HepG2 (cell line): ENCODE measurements around the gene MARCHF5. TPM values are rescaled to one million over a fixed set of nuclear protein-coding genes. Genes with fewer than 3 reads are reported as not detected.
A peak's percentile ranks its signal among the peaks of the same experiment; 100 is the strongest.

Experiments used
- EHMT2 ChIP-seq: fragments of 200-600 bp; sonication (generic); IDR thresholded peaks from 2 replicates; pipeline ENCODE4 v1.7.0; 2017; ENCODE audit warnings: antibody characterized with exemption, low read depth, low read length, borderline replicate concordance
- GLI4 ChIP-seq: sonication (generic); formaldehyde crosslinking; IDR thresholded peaks from 2 replicates; pipeline ENCODE4 v1.5.1; 2020; ENCODE audit warnings: missing genetic modification reagents, mild to moderate bottlenecking, moderate library complexity, borderline replicate concordance
- KDM1A ChIP-seq: IDR thresholded peaks from 2 replicates; pipeline ENCODE4 v1.6.1; 2016; ENCODE audit warnings: missing compliant biosample characterization
- KLF6 ChIP-seq: IDR thresholded peaks from 2 replicates; pipeline ENCODE4 v1.8.0; 2016; ENCODE audit warnings: missing biosample characterization, missing genetic modification reagents
- MAF1 ChIP-seq: sonication (generic); formaldehyde crosslinking; IDR thresholded peaks from 2 replicates; pipeline ENCODE4 v1.5.0; 2020; ENCODE audit warnings: missing genetic modification reagents, borderline replicate concordance
- MLLT10 ChIP-seq: sonication (generic); formaldehyde crosslinking; IDR thresholded peaks from 2 replicates; pipeline ENCODE4 v1.4.0; 2020; ENCODE audit warnings: missing genetic modification reagents
- NFRKB ChIP-seq: fragments of 450-650 bp; IDR thresholded peaks from 2 replicates; pipeline ENCODE4 v1.6.1; 2017
- ZNF10 ChIP-seq: sonication (generic); formaldehyde crosslinking; IDR thresholded peaks from 2 replicates; pipeline ENCODE4 v1.4.0; 2020; ENCODE audit warnings: mild to moderate bottlenecking, low read depth, missing genetic modification reagents, borderline replicate concordance
- ZNF3 ChIP-seq: IDR thresholded peaks from 2 replicates; pipeline ENCODE4 v1.7.0; 2017; ENCODE audit warnings: inconsistent platforms
- ZNF329 ChIP-seq: sonication (generic); formaldehyde crosslinking; IDR thresholded peaks from 2 replicates; pipeline ENCODE4 v1.9.0; 2021; ENCODE audit warnings: low read depth, mild to moderate bottlenecking, missing genetic modification reagents
- ZNF382 ChIP-seq: sonication (generic); formaldehyde crosslinking; IDR thresholded peaks from 2 replicates; pipeline ENCODE4 v1.5.0; 2020; ENCODE audit warnings: missing genetic modification reagents, mild to moderate bottlenecking, borderline replicate concordance
- ZNF644 ChIP-seq: IDR thresholded peaks from 2 replicates; pipeline ENCODE4 v1.6.1; 2016; ENCODE audit warnings: low read depth
- ZNF660 ChIP-seq: sonication (generic); formaldehyde crosslinking; IDR thresholded peaks from 2 replicates; pipeline ENCODE4 v1.5.1; 2020; ENCODE audit warnings: mild to moderate bottlenecking, low read depth, missing genetic modification reagents, borderline replicate concordance
- polyA plus RNA-seq, 8 experiments: library from polyadenylated mRNA; depleted of rRNA in 3 of 8; stranded (reverse) in 7 of 8; unstranded in 1 of 8; fragments of >200 nt; fragmentation: Illumina TruSeq in 4 of 8; extraction: Trizol in 4 of 8; gene quantifications; 2 replicates each; pipeline versions ENCODE4 v1.2.1 to v1.2.3, GENCODE V29; 2011 to 2016; ENCODE audit warnings: low read depth in 4 of 8, missing spikeins in 1 of 8, mixed read lengths in 1 of 8; ENCODE audit not compliant: insufficient read depth in 1 of 8
- total RNA-seq, 5 experiments: library from RNA; depleted of rRNA; stranded (reverse); fragments of >200 nt; fragmentation: Illumina TruSeq; extraction: Trizol; gene quantifications; 2 replicates each; pipeline ENCODE4 v1.2.3, GENCODE V29; 2016; ENCODE audit warnings: low read depth in 1 of 5
- TF ChIP-seq, protein P1 (sequence below): sonication (generic); formaldehyde crosslinking; IDR thresholded peaks from 2 replicates; pipeline ENCODE4 v1.4.0; 2020; ENCODE audit warnings: missing genetic modification reagents, mild to moderate bottlenecking, borderline replicate concordance
- TF ChIP-seq, protein P2 (sequence below): sonication (generic); formaldehyde crosslinking; IDR thresholded peaks from 2 replicates; pipeline ENCODE4 v1.9.0; 2021; ENCODE audit warnings: missing genetic modification reagents, borderline replicate concordance
- TF ChIP-seq, protein P3 (sequence below): sonication (generic); formaldehyde crosslinking; IDR thresholded peaks from 2 replicates; pipeline ENCODE4; 2020; ENCODE audit warnings: missing genetic modification reagents, mild to moderate bottlenecking, borderline replicate concordance
- TF ChIP-seq, protein P4 (sequence below): sonication (generic); formaldehyde crosslinking; IDR thresholded peaks from 2 replicates; pipeline ENCODE4 v1.4.0; 2020; ENCODE audit warnings: mild to moderate bottlenecking, missing genetic modification reagents
- TF ChIP-seq, protein P5 (sequence below): sonication (generic); formaldehyde crosslinking; IDR thresholded peaks from 2 replicates; pipeline ENCODE4 v1.5.0; 2020; ENCODE audit warnings: missing genetic modification reagents

MARCHF5 gene
- total and polyA plus RNA-seq, 2 of the 13 experiments (the other 11 are each of a cell fraction or from before 2014, with no cell fraction given): 19.4 to 21.0 TPM

DNA sequence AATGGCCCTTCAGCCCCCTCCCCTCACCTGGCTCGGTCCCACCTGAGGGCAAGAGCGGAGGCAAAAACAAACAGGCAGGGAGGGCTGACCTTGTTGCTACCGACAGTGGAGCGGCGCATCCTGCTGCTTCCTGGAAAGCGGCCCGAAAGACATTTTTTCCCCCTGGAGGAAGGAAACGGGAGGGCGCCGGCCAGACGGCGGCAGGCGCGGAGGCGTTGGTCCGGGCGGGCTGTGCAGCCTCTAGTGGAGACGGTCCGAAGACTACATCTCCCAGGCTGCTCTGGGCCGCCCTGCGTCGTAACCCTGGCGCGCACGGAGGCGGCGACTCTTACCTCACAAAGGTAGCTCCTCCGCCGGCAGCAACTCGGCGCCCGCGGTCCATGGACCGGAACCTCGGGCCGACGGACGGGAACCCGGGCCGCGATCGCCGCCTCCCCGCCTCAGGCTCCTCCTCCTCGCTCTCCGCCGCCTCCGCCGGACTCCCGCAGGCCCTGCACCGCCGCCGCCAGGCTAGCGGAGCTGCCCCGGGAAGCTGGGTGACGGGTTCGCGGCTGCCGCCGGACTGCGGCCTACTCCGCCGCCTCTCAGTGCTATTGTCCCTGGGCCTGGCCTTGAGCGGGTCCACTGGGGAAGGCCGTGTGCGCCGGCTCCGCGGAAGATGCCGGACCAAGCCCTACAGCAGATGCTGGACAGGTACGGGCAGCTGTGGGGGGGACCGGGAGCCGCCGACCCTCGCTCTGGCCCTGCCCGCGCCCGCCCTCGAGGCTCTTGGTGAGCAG lies at the start of gene MARCHF5, which contains the start of gene CPEB3 (continued):
- peak; percentile 54; the same call in 1 of the 2 replicates for TF ChIP-seq MAF1 (CRISPR knock-in tag)
- 0 out of 2 replicates have a peak, but pooled peaks have one; percentile 53 for TF ChIP-seq ZNF329 (CRISPR knock-in tag)
- TF ChIP-seq, protein P1, sequence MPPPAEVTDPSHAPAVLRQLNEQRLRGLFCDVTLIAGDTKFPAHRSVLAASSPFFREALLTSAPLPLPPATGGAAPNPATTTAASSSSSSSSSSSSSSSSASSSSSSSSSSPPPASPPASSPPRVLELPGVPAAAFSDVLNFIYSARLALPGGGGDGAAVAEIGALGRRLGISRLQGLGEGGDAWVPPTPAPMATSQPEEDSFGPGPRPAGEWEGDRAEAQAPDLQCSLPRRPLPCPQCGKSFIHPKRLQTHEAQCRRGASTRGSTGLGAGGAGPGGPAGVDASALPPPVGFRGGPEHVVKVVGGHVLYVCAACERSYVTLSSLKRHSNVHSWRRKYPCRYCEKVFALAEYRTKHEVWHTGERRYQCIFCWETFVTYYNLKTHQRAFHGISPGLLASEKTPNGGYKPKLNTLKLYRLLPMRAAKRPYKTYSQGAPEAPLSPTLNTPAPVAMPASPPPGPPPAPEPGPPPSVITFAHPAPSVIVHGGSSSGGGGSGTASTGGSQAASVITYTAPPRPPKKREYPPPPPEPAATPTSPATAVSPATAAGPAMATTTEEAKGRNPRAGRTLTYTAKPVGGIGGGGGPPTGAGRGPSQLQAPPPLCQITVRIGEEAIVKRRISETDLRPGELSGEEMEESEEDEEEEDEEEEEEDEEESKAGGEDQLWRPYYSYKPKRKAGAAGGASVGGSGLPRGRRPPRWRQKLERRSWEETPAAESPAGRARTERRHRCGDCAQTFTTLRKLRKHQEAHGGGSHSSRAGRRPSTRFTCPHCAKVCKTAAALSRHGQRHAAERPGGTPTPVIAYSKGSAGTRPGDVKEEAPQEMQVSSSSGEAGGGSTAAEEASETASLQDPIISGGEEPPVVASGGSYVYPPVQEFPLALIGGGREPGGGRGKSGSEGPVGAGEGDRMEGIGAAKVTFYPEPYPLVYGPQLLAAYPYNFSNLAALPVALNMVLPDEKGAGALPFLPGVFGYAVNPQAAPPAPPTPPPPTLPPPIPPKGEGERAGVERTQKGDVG (CRISPR knock-in tag): no peak
- no peak for TF ChIP-seq ZNF644 (CRISPR knock-in tag)
- TF ChIP-seq ZNF3 (CRISPR knock-in tag): no peak
- 0 out of 2 replicates have a peak, but pooled peaks have one; percentile 80 for TF ChIP-seq GLI4
- no peak for TF ChIP-seq ZNF10 (CRISPR knock-in tag)
- TF ChIP-seq EHMT2: no peak
- no peak for TF ChIP-seq ZNF382 (CRISPR knock-in tag)
- TF ChIP-seq, protein P2, sequence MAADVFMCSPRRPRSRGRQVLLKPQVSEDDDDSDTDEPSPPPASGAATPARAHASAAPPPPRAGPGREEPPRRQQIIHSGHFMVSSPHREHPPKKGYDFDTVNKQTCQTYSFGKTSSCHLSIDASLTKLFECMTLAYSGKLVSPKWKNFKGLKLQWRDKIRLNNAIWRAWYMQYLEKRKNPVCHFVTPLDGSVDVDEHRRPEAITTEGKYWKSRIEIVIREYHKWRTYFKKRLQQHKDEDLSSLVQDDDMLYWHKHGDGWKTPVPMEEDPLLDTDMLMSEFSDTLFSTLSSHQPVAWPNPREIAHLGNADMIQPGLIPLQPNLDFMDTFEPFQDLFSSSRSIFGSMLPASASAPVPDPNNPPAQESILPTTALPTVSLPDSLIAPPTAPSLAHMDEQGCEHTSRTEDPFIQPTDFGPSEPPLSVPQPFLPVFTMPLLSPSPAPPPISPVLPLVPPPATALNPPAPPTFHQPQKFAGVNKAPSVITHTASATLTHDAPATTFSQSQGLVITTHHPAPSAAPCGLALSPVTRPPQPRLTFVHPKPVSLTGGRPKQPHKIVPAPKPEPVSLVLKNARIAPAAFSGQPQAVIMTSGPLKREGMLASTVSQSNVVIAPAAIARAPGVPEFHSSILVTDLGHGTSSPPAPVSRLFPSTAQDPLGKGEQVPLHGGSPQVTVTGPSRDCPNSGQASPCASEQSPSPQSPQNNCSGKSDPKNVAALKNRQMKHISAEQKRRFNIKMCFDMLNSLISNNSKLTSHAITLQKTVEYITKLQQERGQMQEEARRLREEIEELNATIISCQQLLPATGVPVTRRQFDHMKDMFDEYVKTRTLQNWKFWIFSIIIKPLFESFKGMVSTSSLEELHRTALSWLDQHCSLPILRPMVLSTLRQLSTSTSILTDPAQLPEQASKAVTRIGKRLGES (CRISPR knock-in tag): no peak; the same call in 1 of the 2 replicates
- no peak for TF ChIP-seq NFRKB
- TF ChIP-seq KLF6 (CRISPR knock-in tag): 0 out of 2 replicates have a peak, but pooled peaks have one; percentile 82
- TF ChIP-seq, protein P3, sequence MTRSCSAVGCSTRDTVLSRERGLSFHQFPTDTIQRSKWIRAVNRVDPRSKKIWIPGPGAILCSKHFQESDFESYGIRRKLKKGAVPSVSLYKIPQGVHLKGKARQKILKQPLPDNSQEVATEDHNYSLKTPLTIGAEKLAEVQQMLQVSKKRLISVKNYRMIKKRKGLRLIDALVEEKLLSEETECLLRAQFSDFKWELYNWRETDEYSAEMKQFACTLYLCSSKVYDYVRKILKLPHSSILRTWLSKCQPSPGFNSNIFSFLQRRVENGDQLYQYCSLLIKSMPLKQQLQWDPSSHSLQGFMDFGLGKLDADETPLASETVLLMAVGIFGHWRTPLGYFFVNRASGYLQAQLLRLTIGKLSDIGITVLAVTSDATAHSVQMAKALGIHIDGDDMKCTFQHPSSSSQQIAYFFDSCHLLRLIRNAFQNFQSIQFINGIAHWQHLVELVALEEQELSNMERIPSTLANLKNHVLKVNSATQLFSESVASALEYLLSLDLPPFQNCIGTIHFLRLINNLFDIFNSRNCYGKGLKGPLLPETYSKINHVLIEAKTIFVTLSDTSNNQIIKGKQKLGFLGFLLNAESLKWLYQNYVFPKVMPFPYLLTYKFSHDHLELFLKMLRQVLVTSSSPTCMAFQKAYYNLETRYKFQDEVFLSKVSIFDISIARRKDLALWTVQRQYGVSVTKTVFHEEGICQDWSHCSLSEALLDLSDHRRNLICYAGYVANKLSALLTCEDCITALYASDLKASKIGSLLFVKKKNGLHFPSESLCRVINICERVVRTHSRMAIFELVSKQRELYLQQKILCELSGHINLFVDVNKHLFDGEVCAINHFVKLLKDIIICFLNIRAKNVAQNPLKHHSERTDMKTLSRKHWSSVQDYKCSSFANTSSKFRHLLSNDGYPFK (CRISPR knock-in tag): peak; percentile 46; the same call in 1 of the 2 replicates
- TF ChIP-seq ZNF660: no peak
- no peak for TF ChIP-seq KDM1A
- TF ChIP-seq, protein P4, sequence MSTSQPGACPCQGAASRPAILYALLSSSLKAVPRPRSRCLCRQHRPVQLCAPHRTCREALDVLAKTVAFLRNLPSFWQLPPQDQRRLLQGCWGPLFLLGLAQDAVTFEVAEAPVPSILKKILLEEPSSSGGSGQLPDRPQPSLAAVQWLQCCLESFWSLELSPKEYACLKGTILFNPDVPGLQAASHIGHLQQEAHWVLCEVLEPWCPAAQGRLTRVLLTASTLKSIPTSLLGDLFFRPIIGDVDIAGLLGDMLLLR (CRISPR knock-in tag): no peak; the same call in 1 of the 2 replicates
- no peak for TF ChIP-seq MLLT10
- TF ChIP-seq, protein P5, sequence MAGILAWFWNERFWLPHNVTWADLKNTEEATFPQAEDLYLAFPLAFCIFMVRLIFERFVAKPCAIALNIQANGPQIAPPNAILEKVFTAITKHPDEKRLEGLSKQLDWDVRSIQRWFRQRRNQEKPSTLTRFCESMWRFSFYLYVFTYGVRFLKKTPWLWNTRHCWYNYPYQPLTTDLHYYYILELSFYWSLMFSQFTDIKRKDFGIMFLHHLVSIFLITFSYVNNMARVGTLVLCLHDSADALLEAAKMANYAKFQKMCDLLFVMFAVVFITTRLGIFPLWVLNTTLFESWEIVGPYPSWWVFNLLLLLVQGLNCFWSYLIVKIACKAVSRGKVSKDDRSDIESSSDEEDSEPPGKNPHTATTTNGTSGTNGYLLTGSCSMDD (CRISPR knock-in tag): no peak
